Choroid plexus epithelial cell (primary cell): Measurements from ENCODE around the gene ARHGEF26.

Source experiments
- DNase-seq: peaks from one replicate; pipeline ENCODE4 v3.0.0-alpha.2; 2010; ENCODE audit warnings: low read depth
- H3K4me3 ChIP-seq: 2 replicates; pipeline ENCODE4 v1.5.1; 2011; ENCODE audit warnings: low read depth, mild to moderate bottlenecking, control low read depth, low read length, moderate library complexity
- CTCF ChIP-seq: conservative IDR thresholded peaks from 2 replicates; pipeline ENCODE4 v1.5.1; 2011; ENCODE audit warnings: low read depth, mild to moderate bottlenecking, control low read depth, inconsistent platforms, low read length, moderate library complexity

ARHGEF26 gene

GRCh38 chr3:154135511-154136173 is 14.5 kb downstream of the ARHGEF26 start:
- peak; percentile 21 for DNase-seq
- H3K4me3 ChIP-seq, result no peak overlapping the region
- TF ChIP-seq CTCF, result no peak

GRCh38 chr3:154137036-154137435 is 15.8 kb downstream of the ARHGEF26 start:
- H3K4me3 ChIP-seq, result no peak overlapping the region
- DNase-seq, result no peak
- no peak for TF ChIP-seq CTCF

GRCh38 chr3:154139996-154140436 is 18.8 kb downstream of the ARHGEF26 start:
- no peak for TF ChIP-seq CTCF
- DNase-seq, result no peak
- H3K4me3 ChIP-seq, result no peak overlapping the region

- no peak for TF ChIP-seq CTCF
- H3K4me3 ChIP-seq, result no peak overlapping the region
- DNase-seq, result peak; percentile 61
Measured at GRCh38 chr3:154142608-154143007, 21.4 kb downstream of the ARHGEF26 start.

GRCh38 chr3:154143873-154144272 is 22.7 kb downstream of the ARHGEF26 start:
- no peak for TF ChIP-seq CTCF
- no peak overlapping the region for H3K4me3 ChIP-seq
- no peak for DNase-seq

- no peak for TF ChIP-seq CTCF
- H3K4me3 ChIP-seq, result no peak overlapping the region
- DNase-seq, result peak; percentile 45
Measured at GRCh38 chr3:154144825-154145465, 23.8 kb downstream of the ARHGEF26 start.

GRCh38 chr3:154148541-154148940 is 27.4 kb downstream of the ARHGEF26 start:
- DNase-seq, result peak; percentile 61
- H3K4me3 ChIP-seq, result no peak overlapping the region
- TF ChIP-seq CTCF, result no peak
